ENCODE results near the gene HIGD2A. TPM values are rescaled to one million over a fixed set of nuclear protein-coding genes. Genes with fewer than 3 reads are reported as not detected.

HIGD2A gene
- total RNA-seq, 2 donors from 2014 or later: 20.1 to 44.1 TPM

- Histone ChIP-seq H3K36me3 (replicated peaks in 1 of 2; ENCODE audit: insufficient read depth in 1 of 2, low read depth in 2 of 2) (peaks cover 0 to 5% of the 10 kb centered on the region in 2 donors), H3K4me1 (peaks cover 29% of the 10 kb centered on the region), H3K27ac (peak overlapping the region; percentile 92 to 97 (median 94)), H3K27me3 (no peaks in the 10 kb centered on the region), H3K9me3 (no peaks in the 10 kb centered on the region), H3K4me3 (peak overlapping the region; percentile 65 to 67)
- 27 to 34% methylated on average over 33 to 41 of the region's 41 CpGs for WGBS, 2 donors
- ATAC-seq (peak; percentile 45), DNase-seq (no peak)
- intact Hi-C loops (cut with DNase I): no loop called here
- TF ChIP-seq POLR2A (IDR thresholded peaks at IDR 0.05) (peak; percentile 59 to 93 (median 92)), CTCF (IDR thresholded peaks at IDR 0.05) (no peak)
Observed at GRCh38 chr5:176389135-176390123, 878 bp downstream of the HIGD2A start.

DNA sequence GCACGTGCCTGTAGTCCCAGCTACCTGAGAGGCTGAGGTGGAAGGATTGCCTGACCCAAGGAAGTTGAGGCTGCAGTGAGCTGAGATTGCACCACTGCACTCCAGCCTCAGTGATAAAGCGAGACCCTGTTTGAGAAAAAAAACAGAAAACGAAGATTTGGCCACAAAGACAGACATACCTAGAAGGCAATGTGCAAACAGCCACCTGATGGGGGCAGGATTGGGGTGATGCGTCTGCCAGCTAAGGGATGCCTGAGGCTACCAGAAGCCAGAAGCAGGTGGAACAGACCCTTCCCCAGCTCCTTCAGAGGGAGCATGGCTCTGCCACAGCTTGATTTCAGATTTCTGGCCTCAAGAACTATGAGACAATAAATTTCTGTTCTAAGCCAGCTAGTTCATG is 2.9 kb downstream of the HIGD2A start:
- H3K9me3 ChIP-seq: no peaks in the 10 kb centered on the region
- H3K36me3 ChIP-seq (replicated peaks in 1 of 2; ENCODE audit: insufficient read depth in 1 of 2, low read depth in 2 of 2): no peaks in the 10 kb centered on the region
- TF ChIP-seq POLR2A (IDR thresholded peaks at IDR 0.05): no peak
- no peak for TF ChIP-seq CTCF (IDR thresholded peaks at IDR 0.05)
- no peaks in the 10 kb centered on the region for H3K27me3 ChIP-seq
- peaks cover 28% of the 10 kb centered on the region for H3K4me1 ChIP-seq
- intact Hi-C loops (cut with DNase I): no loop called here
- H3K4me3 ChIP-seq: no peak overlapping the region
- DNase-seq (no peak), ATAC-seq (no peak)
- WGBS, 2 donors: 90 to 92% methylated on average over 4 of the region's 4 CpGs
- no peak overlapping the region for H3K27ac ChIP-seq

GRCh38 chr5:176391999-176392398 is 3.4 kb downstream of the HIGD2A start:
- ATAC-seq (no peak), DNase-seq (no peak)
- H3K4me3 ChIP-seq: no peak overlapping the region
- H3K9me3 ChIP-seq: no peaks in the 10 kb centered on the region
- TF ChIP-seq POLR2A (IDR thresholded peaks at IDR 0.05): no peak
- no peak for TF ChIP-seq CTCF (IDR thresholded peaks at IDR 0.05)
- intact Hi-C loops (cut with DNase I): no loop called here
- no peaks in the 10 kb centered on the region for H3K27me3 ChIP-seq
- H3K36me3 ChIP-seq (replicated peaks in 1 of 2; ENCODE audit: insufficient read depth in 1 of 2, low read depth in 2 of 2): no peaks in the 10 kb centered on the region
- no peak overlapping the region for H3K27ac ChIP-seq
- 68 to 82% methylated on average over 4 of the region's 4 CpGs for WGBS, 2 donors
- peaks cover 23% of the 10 kb centered on the region for H3K4me1 ChIP-seq

GRCh38 chr5:176392526-176392925 is 4.0 kb downstream of the HIGD2A start:
- H3K27ac ChIP-seq: no peak overlapping the region
- no peak overlapping the region for H3K4me3 ChIP-seq
- WGBS, 2 donors: 83 to 93% methylated on average over 7 to 11 of the region's 11 CpGs
- no peaks in the 10 kb centered on the region for H3K27me3 ChIP-seq
- H3K36me3 ChIP-seq (replicated peaks in 1 of 2; ENCODE audit: insufficient read depth in 1 of 2, low read depth in 2 of 2): no peaks in the 10 kb centered on the region
- H3K9me3 ChIP-seq: no peaks in the 10 kb centered on the region
- TF ChIP-seq CTCF (IDR thresholded peaks at IDR 0.05): no peak
- TF ChIP-seq POLR2A (IDR thresholded peaks at IDR 0.05): no peak
- no peak for DNase-seq
- peaks cover 17% of the 10 kb centered on the region for H3K4me1 ChIP-seq
- intact Hi-C loops (cut with DNase I): no loop called here
- ATAC-seq: no peak

Measured in body of pancreas (tissue), 4 donors.